Measurements from ENCODE around the gene RBMS1.

DNA sequence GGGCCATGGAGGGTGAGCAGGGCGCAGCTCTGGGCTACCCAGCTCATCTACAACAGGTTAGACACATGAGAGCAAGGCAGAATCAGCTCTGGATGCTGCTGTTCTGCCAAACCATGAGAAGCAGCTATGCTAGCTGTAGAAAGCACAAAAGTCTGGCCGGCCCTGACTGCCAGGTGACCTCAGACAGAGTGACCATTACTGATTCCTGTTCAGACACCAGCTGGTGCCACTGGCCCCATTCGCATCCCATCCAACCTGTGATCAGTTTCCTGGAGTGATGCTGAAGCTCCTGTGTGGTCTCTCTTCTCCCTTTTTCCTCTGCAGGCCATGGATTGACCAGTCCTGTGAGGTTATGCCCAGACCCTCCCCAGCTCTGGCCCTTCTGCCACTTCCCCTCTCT lies 14.3 kb downstream of the RBMS1 start:
- TF ChIP-seq CTCF (optimal IDR thresholded peaks at IDR 0.05 in 1 of 3, IDR thresholded peaks at IDR 0.05 in 1 of 3, conservative IDR thresholded peaks at IDR 0.05 in 1 of 3; ENCODE audit: extremely low read depth in 1 of 3, insufficient read depth in 2 of 3, low read length in 3 of 3) = no peak
- no peak for TF ChIP-seq EZH2 (IDR thresholded peaks at IDR 0.05; ENCODE audit: low read length)

Measured in keratinocyte (primary cell).